Ascending aorta (tissue), 2 donors: ENCODE data around the gene WWC2. TPM values are rescaled to one million over a fixed set of nuclear protein-coding genes. Genes with fewer than 3 reads are reported as not detected.

ENCODE experiments used
- DNase-seq, 2 donors: peaks; one replicate each; pipeline ENCODE4 v3.0.0-alpha.2; 2019; ENCODE audit warnings: low spot score in 2 of 2
- H3K27ac ChIP-seq, 2 donors: fragments of 200-600 bp; sonication (generic); one replicate each; pipeline ENCODE4 v1.5.1; 2016 to 2017; ENCODE audit warnings: mild to moderate bottlenecking in 1 of 2
- H3K27me3 ChIP-seq: fragments of 200-600 bp; sonication (generic); one replicate; pipeline ENCODE4 v1.5.1; 2017
- H3K36me3 ChIP-seq, 2 donors: fragments of 200-600 bp; sonication (generic); one replicate each; pipeline ENCODE4 v1.5.1; 2016
- H3K4me1 ChIP-seq, 2 donors: fragments of 200-600 bp; sonication (generic); one replicate each; pipeline ENCODE4 v1.5.1; 2016 to 2017; ENCODE audit warnings: mild to moderate bottlenecking in 1 of 2
- H3K4me3 ChIP-seq, 2 donors: fragments of 200-600 bp; sonication (generic); one replicate each; pipeline ENCODE4 v1.5.1; 2016 to 2017; ENCODE audit warnings: mild to moderate bottlenecking in 1 of 2
- H3K9me3 ChIP-seq, 2 donors: fragments of 200-600 bp; sonication (generic); one replicate each; pipeline ENCODE4 v1.5.1; 2016
- intact Hi-C: fragments of 100-400 bp; cut with DNase I; formaldehyde crosslinking; loops from one replicate; pipeline ENCODE4 v1.15.1; 2023
- total RNA-seq: library from RNA; depleted of rRNA; stranded (reverse); fragments of >200 nt; gene quantifications from one replicate; pipeline ENCODE4 v1.1.0, GENCODE V29; 2016
- TF ChIP-seq, protein P1 (sequence below), 3 experiments: fragments of 200-600 bp in 2 of 3; fragments of 450-650 bp in 1 of 3; sonication (generic) in 2 of 3; IDR thresholded peaks; one replicate each; pipeline ENCODE4 v1.5.1; 2016 to 2019; ENCODE audit warnings: antibody characterized with exemption in 3 of 3, mild to moderate bottlenecking in 1 of 3, moderate library complexity in 1 of 3

WWC2 gene
- total RNA-seq, 1 donor from 2014 or later, result 3.8 TPM

DNA sequence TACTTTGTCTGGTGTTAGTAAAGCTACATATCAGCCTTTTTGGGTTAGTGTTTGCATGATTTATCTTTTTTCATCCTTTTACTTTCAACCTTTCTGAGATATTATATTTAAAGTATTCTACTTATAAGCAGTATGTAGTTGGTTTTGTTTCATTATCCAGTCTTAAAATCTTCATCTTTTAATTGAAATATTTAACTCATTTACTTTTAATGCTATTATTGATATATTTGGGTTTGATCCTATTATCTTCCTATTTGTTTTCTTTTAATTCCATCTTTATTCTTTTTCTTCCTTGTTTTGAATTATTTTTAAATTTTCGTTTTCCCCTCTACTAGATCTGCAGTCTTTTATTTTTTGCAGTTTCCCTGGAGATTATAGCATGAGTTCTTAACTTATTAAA, 177.0 kb downstream of the WWC2 start:
- H3K36me3 ChIP-seq, result peaks cover 35 to 52% of the 10 kb centered on the region in 2 donors
- intact Hi-C loops, result no loop called here
- H3K4me3 ChIP-seq, result no peak overlapping the region
- H3K27ac ChIP-seq, result no peak overlapping the region
- no peak for DNase-seq
- TF ChIP-seq, protein P1, sequence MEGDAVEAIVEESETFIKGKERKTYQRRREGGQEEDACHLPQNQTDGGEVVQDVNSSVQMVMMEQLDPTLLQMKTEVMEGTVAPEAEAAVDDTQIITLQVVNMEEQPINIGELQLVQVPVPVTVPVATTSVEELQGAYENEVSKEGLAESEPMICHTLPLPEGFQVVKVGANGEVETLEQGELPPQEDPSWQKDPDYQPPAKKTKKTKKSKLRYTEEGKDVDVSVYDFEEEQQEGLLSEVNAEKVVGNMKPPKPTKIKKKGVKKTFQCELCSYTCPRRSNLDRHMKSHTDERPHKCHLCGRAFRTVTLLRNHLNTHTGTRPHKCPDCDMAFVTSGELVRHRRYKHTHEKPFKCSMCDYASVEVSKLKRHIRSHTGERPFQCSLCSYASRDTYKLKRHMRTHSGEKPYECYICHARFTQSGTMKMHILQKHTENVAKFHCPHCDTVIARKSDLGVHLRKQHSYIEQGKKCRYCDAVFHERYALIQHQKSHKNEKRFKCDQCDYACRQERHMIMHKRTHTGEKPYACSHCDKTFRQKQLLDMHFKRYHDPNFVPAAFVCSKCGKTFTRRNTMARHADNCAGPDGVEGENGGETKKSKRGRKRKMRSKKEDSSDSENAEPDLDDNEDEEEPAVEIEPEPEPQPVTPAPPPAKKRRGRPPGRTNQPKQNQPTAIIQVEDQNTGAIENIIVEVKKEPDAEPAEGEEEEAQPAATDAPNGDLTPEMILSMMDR (IDR thresholded peaks at IDR 0.05), result no peak
- H3K4me1 ChIP-seq, result no peaks in the 10 kb centered on the region
- H3K9me3 ChIP-seq, result peaks cover 0 to 31% of the 10 kb centered on the region in 2 donors
- H3K27me3 ChIP-seq, result no peaks in the 10 kb centered on the region

DNA sequence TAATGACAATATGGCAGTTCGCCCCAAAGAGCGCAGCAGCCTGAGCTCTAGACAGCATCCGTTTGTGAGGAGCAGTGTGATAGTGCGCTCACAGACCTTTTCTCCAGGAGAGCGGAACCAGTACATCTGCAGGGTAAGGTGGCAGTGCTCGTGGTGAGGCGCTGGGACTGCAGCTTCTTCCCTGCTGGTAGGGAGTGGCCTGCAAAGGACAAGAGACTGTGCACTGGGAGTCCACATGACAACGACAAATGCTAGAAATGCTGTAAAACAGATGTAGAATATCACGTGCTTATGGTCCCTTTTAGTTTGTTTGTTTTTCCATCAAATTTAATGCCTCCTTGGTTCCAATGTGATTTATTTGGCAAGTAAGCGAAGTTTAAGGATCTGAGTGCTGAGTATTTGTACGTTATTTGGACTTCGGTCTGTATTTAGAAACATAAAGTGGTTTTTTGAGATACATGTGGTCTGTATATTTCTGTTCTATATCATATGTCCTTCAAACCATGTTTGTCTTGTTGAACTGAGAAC, 185.3 kb downstream of the WWC2 start:
- Histone ChIP-seq H3K9me3 (no peaks in the 10 kb centered on the region), H3K4me1 (no peaks in the 10 kb centered on the region), H3K27me3 (no peaks in the 10 kb centered on the region), H3K27ac (no peak overlapping the region), H3K4me3 (no peak overlapping the region), H3K36me3 (peaks cover 50 to 72% of the 10 kb centered on the region in 2 donors)
- DNase-seq, result no peak
- intact Hi-C loops, result no loop called here
- TF ChIP-seq, protein P1 (IDR thresholded peaks at IDR 0.05), result no peak

DNA sequence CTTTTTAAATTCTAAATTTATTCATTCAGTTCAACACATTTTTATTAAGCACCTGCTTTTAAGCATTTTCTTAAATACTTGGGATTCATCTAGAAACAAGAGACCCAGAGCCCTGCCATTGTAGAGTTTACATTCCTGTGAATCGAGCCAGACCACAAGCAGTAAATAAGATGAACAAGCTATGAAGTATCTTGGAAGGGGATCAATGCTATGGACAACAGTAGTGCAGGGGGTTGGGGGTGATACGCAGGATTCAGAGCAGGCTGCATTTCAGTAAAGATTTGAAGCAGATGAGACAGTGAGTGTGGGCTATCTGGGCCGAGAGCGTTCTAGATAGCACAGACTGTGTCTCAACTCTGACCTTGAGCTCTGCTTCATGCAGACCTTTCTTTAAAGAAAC, 185.9 kb downstream of the WWC2 start:
- no peaks in the 10 kb centered on the region for H3K9me3 ChIP-seq
- intact Hi-C loops, result no loop called here
- no peak for DNase-seq
- H3K36me3 ChIP-seq, result peaks cover 52 to 78% of the 10 kb centered on the region in 2 donors
- no peak overlapping the region for H3K27ac ChIP-seq
- H3K27me3 ChIP-seq, result no peaks in the 10 kb centered on the region
- no peak overlapping the region for H3K4me3 ChIP-seq
- no peaks in the 10 kb centered on the region for H3K4me1 ChIP-seq
- TF ChIP-seq, protein P1 (IDR thresholded peaks at IDR 0.05), result no peak

DNA sequence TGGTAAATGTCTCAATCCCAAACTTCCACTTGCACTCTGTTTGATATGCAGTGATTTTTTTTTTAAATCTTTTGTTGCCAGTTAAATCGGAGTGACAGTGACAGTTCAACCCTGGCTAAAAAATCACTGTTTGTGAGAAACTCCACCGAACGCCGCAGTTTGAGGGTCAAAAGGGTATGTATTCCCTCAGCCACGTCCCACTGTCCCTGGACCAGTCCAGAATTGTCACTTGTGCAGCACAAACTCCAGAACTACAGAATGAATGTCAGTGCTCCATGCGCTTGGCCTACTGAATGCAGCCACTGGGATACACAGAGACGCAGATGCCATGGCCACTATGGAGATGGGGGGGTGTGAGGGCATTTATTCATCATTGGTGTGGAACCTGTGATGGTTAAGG, 186.8 kb downstream of the WWC2 start:
- intact Hi-C loops, result no loop called here
- no peak overlapping the region for H3K27ac ChIP-seq
- TF ChIP-seq, protein P1 (IDR thresholded peaks at IDR 0.05), result no peak
- no peaks in the 10 kb centered on the region for H3K4me1 ChIP-seq
- H3K27me3 ChIP-seq, result no peaks in the 10 kb centered on the region
- H3K36me3 ChIP-seq, result peaks cover 52 to 81% of the 10 kb centered on the region in 2 donors
- no peaks in the 10 kb centered on the region for H3K9me3 ChIP-seq
- DNase-seq, result no peak
- no peak overlapping the region for H3K4me3 ChIP-seq

- H3K9me3 ChIP-seq, result no peaks in the 10 kb centered on the region
- no peaks in the 10 kb centered on the region for H3K27me3 ChIP-seq
- intact Hi-C loops, result no loop called here
- H3K4me3 ChIP-seq, result no peak overlapping the region
- H3K36me3 ChIP-seq, result peaks cover 51 to 80% of the 10 kb centered on the region in 2 donors
- no peak for DNase-seq
- TF ChIP-seq, protein P1 (IDR thresholded peaks at IDR 0.05), result no peak
- H3K4me1 ChIP-seq, result no peaks in the 10 kb centered on the region
- no peak overlapping the region for H3K27ac ChIP-seq
These were observed 187.7 kb downstream of the WWC2 start for GRCh38 chr4:183286590-183287308.
